Activated CD4-positive, alpha-beta T cell treated with anti-CD3 and anti-CD28 coated beads, Interleukin-2, amount 50 U/mL, for 48 hours (primary cell): ENCODE results near the gene KCNAB2.

Experiments used
- DNase-seq, 2 experiments: peaks; one replicate each; pipeline ENCODE4 v3.0.0-alpha.2; 2020

KCNAB2 gene

DNA sequence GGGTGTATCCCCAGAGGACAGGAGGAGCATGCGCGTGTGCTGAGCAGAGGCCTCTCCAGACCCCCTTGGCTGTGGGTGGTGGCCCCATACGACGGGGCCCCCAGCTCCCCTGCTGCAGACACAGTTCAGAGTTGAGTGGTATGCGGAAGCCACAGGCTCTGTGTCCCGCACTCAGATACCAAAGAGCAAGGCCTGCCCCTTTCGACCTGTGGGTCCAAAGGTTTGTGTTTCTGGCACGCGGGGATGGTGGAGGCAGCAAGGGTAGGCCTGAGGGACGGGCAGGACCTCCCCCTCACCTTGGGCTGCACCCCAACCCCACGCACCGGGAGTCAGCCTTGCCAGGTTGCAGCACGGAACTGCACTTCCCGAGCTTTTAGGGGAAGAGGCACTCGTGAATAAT lies at the start of gene KCNAB2:
KCNAB2 (plus strand) TSS at position 328 of the 400 bp plus-strand sequence. CDS start 5,649 bp downstream, outside the sequence.
- DNase-seq = no peak

DNA sequence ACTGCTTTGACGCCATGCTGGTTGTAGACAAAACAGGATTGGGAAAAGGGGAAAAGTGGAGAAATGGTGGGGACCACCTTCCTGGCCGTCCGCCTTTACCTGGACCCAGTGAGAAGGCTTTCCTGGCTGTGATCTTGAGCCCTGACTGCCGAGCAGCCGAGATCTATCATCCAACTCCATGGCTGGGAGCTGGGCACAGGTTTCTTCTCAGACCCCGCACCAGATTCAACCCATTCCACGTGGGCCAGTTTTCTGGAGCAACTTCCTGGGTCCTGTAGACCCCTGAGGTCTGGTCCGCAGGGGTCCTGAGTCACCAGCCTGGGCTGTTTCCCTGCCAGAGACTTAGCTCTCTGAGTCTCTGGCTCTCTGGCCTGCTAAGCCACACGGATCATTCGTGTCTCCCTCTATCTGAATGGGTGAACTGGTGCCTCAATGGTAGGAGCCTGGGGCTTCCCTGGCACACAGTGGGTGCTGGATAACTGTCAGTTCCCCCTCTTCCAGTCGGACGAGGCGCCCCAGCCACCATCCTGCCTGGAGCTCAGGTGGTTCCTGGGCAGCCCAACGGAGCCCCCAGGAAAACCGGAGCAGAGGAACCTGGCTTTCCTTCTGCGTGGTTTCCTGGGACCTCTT lies 48.9 kb upstream of the KCNAB2 start:
- DNase-seq = no peak

DNA sequence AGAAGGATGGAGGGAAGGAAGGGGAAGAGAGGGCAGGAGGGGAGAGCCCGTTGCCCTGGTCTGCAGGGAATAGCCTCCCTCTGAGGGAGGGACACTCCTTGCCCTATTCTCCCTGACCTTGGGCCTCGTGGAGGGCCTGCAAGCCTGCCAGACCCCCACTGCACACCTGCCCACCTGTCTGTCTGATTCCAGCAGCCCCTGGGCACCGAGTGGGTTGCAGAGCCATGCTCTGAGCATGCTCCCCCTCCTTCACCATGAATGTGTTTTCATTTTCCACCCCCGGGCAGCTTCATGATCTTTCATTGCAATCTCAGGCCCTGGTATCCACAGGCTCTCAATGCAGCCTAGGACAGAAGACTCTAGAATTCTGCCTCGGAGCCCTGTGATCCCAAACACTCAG lies 48.4 kb upstream of the KCNAB2 start:
- DNase-seq = no peak

DNA sequence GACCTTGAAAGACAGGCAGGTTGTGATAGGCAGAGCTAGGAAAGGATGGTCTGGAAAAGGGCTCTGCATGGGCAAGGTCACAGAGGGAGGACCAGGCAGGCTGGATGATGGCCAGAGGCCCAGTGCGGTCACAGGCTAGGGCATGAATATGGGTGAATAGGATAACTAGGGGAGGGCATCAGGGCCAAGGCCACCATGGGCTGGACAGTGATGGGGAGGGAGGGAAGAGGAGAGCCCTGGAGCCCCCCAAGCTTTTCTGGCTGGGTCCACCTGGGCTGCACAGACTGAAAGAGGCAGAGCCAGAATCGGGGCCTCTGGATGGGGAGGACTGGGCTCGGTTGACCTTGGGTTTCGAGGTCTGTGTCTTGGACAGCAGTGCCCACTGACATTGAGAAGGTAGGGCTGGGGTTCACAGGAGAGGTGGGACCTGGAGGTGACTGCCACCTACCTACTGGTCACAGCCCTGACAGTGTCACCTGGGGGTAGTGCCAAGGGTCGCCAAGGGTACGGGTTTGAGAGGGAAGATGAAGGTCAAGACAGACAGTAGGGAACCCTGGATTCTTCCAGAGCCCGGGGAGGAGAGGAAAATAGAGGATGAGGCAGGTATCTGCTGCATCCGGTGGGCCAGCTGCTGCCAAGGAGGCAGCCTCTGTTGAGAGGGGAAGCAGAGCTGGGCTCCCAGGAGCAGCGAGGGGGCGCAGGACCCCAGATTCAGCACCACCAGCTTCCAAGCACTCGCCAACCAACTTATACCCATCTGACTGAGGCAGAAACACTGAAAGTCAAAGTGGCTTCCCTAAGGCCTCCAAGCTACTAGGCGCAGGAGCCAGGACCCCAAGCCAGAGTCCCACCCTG lies 47.4 kb upstream of the KCNAB2 start:
- no peak for DNase-seq

DNA sequence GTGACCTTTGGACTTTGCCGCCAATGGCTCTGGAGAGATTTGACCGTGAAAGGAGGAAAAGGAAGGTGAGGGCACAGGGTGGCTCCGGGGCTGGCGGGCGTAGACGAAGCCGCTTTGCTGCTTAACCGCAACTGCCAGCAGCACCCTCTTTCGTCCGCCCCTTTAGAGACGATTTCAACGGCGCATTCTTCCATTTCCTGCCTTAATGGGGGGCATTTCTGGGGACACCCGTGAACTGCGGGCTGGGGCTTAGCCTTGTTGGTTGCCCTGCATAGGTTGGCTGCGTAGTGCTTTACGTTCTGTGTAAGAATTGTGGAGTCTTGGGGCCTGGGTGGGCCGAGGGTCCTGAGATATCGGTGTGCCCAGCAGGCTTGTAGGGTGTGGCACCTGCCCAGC lies 46.8 kb upstream of the KCNAB2 start:
- no peak for DNase-seq

DNA sequence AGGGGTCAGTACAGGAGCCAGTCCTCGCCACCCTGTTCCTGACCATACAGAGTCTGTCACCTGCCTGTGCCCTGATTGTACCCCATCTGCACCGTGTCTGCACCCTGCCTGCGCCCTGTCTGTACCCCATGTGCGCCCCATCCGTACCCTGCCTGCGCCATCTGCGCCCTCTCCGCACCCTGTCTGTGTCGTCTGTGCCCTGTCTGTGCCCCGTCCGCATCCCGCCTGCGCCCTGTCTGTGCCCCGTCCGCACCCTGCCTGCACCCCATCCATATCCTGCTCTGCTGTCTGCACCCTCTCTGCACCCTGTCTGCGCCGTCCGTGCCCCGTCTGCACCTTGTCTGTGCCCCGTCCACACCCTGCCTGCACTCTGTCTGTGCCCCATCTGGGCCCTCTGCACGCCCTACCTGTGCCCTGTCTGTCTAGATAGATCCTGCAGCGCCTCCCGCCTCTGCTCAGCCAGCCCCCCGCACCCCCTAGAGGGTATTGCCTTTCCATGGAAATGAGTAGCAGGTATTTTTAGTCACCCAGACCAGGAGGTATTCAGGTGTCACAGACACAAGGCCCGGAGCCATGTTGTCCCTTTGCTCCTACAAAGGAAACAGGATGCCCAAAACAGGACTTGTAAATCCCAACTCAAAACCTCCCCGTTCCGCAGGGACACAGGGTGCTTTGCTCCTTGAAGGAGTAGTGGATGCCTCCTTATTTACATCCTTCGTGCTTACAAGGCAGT lies 45.8 kb upstream of the KCNAB2 start:
- DNase-seq = no peak

DNA sequence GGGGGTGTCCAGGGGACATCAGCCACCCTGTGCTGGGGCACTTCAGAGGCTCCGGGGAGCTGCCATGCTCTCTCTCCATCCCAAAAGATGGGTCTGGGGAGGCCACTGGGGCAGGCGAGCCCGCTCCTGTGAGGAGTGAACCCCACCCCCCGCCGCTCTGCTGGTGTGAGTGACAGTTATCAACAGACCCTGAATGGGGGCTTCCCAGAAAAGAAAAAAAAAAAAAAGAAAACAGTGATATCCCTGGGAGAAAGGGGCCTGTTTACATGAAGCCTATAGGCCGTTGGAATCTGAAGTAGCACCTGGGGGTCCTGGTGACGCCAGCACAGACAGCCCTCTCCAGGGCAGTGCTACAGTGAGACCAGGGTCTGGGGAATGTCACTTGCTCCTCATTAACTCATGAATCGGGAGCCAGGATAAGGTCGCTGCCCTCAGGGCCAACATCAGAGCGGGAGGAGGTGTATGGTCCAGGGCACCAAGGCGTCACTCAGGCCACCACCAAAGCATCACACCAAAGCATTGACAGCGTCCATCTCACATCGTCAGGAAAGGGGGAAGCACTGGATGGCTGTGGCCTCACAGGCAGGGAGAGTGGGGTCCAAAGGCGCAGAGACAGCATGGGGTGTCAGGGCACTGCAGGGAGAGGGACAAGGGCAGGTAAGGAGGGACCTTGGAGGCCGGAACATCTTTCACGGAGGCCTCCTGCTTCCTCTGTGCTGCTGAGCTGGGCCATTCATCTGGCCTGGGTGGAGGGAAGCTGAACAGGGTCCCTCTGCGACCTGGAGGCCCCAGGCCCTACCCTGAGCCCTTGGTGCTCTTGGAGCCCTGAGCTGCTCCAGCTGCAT lies 45.0 kb upstream of the KCNAB2 start:
- no peak for DNase-seq

DNA sequence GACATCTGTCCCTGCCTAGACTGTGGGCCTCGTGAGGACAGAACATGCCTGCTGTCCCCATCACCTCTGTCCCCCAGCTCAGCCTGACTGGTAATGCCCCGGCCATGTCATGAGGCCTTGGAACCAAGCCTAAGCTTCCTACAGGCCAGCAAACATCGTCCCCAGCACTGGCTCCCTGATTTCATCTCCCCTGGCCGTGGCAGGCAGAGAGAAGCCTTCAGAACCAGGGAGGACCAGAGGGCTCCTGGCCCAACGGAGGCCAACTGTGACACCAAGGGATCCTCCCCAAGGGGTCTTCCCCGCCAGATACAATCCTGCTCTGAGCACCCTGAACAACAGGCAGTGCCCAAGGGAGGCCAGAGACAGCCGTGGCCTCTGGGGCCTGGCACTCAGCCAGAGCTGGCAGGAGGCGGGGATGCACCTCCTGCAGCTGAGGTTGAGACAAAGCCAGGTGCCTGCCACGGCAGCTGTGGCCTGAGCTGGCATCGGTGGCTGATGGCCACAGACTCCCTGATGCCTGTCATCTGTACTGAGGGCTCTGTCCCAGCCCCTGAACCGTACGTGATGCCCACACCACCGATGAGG lies 43.6 kb upstream of the KCNAB2 start:
- no peak for DNase-seq

DNA sequence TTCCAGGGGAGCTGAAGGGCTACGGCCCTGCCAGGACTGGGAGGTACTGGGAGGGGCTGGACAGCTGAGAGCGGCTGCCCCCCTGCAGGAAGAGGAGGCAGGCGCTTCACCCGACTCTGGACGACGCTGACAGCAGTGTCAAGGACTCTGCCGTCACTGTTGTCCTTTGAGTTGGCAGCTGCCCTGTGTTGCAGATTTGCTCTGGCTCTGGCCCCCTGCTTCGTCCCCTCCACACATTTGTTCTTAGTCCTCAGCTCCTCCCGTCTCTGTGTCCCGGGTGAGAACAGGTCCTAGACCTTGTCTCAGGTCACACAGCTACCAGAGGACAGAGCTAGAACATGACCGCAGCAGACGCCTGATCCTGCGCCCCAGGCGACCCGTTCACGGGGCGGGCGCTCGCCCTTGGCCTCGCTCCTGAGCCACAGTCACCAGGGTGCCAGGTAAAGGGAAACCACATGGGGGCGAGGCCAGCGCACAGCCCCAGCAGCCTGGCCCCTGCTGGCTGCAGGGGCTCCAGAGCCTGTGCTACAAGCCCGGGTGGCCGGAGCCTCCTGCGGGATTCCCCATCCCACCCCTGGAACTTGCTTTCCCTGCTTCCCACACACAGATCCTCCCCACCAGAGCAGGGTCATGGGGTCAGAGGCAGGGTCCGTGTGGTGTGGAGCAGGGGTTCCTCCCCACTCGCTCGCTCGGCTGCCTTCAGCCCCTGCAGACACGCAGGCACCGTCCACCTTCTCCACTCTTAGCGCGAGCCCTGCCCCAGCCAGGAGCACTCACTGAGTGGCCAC lies 42.8 kb upstream of the KCNAB2 start:
- DNase-seq = no peak

DNA sequence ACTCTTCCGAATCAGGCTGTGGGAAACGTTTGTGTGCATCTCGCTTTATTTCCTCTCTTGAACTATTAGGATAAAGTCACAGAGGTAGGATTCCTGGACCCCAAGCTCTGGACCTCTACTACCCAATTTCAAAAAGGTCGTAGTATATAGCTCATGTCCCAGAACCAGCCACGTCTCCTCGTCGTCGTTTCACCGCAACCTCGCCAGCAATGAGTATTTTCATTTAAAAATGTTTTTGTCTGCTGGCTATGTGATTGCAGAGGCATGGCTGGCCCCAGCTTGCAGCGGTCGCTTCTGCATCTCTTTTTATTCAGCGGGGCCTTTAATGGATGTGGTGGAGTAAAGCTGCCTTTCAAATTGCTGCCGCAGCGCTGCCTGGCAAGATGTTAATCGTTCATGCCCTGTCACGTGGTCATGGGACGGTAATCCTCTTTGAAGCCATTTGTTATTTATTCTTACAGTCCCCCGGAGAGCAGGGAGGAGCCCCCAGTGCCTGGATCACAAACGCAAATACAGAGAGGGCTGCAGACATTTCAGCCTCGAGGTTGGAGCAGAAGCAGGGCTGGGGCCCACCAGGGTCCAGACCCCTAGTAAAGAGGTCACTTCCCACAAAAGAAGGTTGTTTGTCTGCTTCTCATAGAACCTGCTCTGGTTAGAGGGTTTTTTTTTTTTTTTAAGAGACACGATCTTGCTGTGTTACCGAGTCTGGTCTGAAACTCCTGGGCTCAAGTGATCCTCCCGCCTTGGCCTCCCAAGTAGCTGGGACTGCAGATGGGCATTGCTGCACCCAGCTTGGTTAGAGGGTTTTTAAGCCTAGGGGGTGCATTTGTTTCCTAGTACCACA lies 41.9 kb upstream of the KCNAB2 start:
- no peak for DNase-seq

DNA sequence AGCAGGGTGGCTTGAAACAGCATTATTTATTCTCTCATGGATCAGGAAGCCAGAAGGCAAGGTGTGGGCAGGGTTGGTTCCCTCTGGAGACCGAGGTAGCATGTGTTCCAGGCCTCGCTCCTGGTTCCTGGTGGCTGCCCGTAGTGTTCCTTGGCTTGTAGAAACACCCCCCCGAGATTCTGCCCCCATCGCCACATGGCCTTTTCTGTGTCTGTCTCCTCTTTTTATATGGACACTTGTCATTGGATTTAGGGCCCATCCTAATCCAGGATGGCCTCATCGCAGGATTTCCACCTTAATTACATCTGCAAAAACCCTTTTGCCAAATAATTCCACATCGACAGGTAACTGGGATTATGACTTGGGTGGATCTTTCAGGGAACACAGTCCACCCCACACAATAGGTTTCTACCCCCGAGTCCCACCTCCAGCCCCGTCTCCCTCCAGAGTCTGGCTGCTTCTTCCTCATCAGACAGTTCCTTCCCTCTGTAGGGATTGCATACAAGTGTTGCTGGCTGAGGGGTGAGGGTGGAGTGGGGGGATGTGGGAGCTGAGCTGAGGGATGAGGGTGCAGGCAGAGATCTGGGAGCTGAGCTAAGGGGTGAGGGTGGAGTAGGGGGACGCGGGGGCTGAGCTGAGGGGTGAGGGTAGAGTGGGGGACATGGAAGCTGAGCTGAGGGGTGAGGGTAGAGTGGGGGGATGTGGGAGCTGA lies 41.1 kb upstream of the KCNAB2 start:
- no peak for DNase-seq

DNA sequence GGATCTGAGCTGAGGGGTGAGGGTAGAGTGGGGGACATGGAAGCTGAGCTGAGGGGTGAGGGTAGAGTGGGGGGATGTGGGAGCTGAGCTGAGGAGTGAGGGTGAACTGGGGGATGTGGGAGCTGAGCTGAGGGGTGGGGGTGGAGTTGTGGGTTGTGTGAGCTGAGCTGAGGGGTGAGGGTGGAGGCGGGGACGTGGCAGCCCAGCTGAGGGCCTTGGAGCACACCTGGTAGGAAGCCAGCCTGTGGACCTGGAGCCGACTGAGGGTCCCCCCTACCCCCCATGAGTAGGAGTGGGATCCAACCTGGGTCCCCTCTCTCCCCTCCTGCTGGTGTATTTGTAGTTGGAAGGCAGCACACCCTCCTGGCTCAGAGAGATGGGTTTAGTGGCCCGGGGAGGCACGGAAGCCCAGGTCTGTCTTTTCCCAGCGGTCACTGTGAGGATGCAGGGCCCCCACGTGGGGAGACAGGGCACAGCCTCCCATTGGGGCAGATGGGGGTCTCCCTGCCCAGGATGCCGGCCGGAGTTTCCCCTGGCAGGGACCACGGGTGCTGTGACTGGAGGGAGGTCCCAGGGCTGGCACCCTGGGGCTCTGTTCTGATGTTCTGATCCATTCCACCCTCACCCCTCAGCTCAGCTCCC lies 40.3 kb upstream of the KCNAB2 start:
- no peak for DNase-seq

DNA sequence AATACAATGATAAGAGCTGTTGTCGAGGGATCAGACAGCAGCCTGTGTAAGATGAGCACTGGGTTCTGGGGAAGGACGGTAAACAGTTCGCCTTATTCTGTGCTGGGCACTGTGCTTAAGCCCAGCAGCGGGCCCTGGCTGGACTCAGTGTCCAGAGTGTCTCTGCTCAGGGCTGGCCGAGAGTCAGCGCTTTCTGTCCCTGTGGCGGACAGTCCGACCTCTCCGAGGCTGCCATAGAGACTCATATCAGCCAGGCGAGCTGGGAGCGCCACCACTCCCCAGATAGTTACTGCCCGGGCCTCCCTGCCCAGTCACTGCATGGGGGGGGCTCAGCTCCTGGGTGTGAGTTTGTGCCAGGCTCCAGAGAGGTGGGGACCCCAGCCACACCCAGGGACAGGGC lies 38.8 kb upstream of the KCNAB2 start:
- DNase-seq = no peak

DNA sequence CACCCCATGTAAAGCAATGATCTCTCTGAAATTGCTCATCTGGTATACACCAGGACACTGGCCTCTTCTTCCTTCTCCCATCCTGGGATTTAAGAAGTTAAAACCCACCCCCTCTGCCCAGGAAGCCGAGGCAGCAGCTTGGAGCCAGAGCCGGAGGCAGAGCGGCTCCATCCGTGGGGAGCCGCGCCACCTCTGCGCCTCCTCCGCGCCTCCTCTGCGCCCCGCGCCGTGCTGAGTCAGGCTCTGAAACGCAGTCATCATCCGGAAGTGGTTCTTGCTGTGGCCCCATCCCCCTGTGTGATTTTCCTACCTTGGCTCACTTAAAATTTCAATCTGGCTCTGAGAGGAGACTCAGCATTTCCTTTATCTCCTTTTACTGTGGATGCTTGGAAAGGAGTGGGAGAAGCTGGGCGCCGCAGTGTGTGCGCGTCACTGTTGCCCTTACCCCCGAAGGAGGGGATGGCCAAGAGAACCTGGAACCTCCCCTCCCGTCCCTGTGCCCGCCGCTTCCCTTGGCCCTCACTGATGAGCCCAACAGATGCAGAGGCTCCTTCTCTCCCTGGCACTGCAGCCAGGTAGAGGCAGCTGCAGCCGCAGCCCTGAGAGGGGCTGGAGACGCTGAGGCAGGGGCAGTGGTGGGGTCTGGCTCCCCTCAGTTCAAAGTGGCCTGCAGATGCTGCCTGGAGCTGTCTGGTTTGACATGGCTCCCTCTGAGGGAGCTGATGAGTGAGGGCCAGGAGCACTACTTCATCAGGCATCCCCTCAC lies 38.2 kb upstream of the KCNAB2 start:
- no peak for DNase-seq

DNA sequence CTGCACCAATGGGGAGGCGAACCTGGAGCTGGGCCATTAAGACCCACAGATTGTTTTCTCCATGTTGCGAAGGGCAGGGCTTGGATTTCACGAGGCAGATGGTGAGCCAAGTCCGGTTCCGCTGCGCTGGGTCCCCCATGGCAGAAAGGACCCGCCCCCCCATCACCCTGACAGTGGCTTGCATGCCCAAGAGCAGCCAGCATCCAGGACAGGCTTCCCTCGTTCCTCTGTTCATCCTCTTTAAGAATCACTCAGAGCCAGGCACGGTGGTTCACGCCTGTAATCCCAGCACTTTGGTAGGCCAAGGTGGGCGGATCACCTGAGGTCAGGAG lies 37.6 kb upstream of the KCNAB2 start:
- no peak for DNase-seq

DNA sequence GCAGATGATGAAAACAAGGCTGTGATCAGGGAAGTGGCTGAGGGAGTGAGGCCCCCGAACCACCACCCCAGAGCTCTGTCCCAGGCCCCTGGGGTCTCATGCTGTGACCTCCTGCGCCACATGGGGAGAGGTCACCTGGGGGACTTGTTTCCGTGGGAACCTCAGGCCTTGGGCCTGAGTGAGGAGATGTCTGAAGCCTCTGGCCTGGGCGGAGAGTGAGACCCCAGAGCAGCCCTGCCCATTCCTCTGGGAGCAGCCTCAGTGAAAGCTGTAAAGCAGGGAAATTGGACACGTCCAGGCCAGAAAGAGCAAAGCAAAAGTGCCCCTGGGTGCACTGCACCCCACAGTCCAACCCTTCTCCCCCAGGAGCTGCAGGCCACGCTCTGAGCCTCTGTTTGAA lies 37.0 kb upstream of the KCNAB2 start:
- no peak for DNase-seq

DNA sequence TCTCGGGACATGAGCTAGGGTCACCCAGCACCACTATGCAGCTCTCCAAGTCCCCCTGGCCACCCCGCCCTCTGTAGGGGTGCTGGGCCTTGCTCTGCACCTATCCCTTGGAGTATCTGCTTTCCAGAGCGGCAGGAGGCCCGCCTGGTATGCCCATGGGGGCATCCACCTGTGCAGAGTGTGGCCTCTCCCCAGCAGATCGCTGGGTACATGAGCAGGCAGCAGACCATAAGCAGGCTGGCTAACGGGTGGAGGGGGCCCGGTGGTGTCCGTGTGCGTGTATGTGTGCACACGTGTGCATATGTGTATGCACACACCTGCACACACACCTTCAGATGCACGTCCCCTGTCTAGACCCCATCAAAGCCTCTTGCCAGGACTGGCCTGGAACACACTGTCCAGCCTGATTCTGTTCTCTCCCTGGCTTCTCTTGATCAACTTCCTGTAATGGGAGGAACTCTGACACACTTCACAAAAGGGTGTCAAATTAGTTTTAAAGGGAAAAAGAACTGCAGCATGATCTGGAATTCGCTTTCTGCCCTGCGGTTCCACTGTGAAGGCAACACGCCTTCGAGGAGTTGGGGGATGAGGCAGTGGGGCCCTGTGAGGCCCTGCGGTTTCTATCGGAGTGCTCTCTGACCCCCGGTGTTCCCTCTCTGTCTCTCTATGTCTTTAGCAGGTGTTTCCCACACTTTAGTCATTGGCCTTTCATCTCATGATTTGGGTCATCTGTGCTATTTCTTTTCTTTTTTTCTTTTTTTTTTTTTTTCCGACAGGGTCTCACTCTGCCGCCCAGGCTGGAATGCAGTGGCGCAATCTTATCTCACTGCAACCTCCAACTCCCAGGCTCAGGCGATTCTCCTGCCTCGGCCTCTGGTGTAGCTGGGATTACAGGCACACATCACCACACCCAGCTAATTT lies 36.3 kb upstream of the KCNAB2 start:
- DNase-seq = no peak

DNA sequence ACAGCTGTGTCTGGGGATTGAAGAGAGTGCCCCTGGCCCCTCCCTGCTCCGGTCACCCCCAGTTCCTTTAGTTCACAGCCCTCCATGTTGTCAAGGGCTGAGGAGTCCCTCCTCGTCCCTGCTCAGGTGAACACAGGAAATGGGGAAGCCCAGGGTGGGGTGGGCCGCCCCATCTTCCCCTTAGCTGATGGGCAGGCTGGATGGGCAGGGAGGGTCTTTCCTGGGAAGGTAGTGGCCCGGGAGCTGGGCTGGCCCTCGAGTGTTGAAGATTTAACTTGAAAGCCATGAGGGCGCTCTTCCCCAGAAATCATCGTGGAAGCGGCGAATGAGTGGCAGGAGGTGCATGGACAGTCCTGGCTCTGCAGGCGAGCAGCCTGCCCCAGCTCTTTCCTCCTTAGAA lies 35.1 kb upstream of the KCNAB2 start:
- no peak for DNase-seq
